ENCODE data around the gene HPN. TPM values are rescaled to one million over a fixed set of nuclear protein-coding genes. Genes with fewer than 3 reads are reported as not detected.
"Not testable (repeated sequence)": the region's sequence is repeated elsewhere in the genome, so short reads cannot be mapped to it uniquely, and the experiment has no call there.

Gene HPN
- total RNA-seq, 1 donor from 2014 or later = not detected

- no peak for DNase-seq (ENCODE audit: low read depth)
Observed at GRCh38 chr19:35042056-35042730, 672 bp downstream of the HPN start.

- DNase-seq (ENCODE audit: low read depth) = no peak
Observed at GRCh38 chr19:35042954-35043604, 1.6 kb downstream of the HPN start.

- DNase-seq (ENCODE audit: low read depth) = peak; percentile 47
Observed at GRCh38 chr19:35043906-35044305, 2.4 kb downstream of the HPN start.

DNA sequence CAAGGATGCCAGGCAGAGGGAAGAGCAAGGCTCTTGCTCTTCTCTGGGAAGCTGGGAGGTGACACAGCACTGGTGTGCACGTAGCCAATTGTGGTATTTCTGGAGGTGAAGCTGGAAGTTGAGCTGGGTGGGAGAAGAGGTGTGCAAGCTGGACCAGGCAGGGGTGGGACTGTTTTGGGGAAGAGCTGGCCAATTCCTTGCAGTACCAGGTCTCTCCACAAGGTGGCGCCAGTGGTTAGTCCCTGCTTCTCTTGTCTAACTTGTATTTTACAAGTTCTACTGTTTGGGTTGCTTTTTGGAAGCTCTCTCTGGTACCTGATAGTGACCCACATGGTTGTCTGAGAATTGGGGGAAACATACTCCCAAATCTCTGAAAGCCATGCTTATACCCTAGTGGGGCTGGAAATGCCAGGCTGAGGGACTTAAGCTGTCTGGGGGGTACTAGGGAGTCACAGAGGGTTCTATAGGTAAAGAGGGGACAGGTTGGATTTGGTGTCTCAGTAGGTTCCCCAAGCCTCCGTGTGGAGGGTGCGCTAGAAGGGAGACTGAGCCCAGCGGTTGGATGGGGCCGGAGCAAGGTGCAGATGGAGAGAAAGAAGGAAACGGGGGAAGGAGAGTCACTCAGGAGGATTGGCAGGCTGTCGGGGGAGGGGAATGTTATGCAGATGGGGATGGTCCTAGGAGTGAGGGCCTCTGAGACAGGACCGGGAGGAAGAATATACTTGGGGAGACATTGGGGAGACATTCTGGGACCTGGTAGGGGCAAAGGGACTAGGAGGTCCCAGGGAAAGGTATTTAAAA lies 3.0 kb downstream of the HPN start:
- DNase-seq (ENCODE audit: low read depth) = peak; percentile 65

DNA sequence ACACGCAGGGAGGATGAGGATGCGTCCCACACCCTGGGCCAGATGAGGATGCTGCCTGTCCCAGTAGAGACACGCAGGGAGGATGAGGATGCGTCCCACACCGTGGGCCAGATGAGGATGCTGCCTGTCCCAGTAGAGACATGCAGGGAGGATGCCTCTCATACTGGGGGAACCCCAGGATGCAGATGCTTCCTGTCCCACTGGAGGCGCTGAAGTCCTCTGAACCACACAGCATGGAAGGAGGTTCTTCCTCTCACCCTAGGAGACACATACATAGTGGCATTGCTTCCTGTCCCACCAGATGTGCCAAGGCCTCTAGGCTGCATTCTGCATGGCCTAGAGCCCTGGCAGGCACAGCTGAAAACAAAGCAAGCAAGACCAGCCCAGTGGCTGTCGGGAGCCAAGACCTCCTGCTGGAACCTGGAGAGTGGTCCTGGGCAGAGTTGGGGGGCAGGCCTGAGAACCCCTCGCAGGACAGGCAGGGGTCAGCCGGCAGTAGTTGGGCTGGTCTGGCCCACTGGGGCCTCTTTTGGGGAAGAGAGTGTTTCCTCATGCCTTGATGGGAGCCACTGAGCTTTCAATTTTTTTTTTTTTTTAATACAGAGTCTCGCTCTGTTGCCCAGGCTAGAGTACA lies 4.3 kb downstream of the HPN start:
- DNase-seq (ENCODE audit: low read depth) = peak; percentile 54

- DNase-seq (ENCODE audit: low read depth) = no peak
Observed at GRCh38 chr19:35046461-35046860, 4.9 kb downstream of the HPN start.

DNA sequence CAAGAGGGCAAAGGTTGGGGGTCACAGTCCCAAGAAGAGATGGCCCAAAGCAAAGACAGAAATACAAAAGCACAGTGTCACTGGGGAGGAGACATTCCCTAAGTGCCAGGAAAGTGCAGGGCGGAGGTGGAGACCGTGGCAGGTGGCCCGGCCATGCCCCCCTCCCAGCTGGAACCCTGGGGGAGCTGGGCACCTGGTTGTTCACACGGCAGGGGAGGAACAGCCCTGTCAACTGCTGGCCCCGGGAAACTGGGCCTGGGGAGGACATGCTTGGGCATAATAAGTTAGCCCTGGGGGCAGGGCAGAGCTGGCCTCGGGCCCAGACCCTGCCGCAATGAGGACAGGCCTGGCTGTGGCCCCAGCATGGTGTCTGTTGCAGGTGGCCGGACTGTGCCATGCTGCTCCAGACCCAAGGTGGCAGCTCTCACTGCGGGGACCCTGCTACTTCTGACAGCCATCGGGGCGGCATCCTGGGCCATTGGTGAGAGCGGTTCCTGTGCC lies 7.4 kb downstream of the HPN start:
- peak; percentile 36 for DNase-seq (ENCODE audit: low read depth)

DNA sequence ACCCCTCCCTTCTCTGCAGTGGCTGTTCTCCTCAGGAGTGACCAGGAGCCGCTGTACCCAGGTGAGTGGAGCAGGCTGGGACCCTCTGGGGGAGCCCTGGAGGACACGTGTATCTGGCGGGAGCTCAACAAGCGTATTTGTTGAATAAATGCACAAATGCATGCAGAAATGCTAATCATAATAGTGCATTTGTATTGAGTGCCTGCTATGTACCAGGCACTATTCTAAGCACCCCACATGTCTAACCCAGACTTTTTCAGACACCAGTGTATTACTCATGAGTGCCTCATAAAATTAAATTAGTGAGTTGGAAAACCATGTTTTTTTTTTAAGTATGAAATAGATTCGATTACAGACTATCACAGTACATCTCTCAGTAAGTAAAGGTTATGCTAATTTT lies 7.9 kb downstream of the HPN start:
- no peak for DNase-seq (ENCODE audit: low read depth)

DNA sequence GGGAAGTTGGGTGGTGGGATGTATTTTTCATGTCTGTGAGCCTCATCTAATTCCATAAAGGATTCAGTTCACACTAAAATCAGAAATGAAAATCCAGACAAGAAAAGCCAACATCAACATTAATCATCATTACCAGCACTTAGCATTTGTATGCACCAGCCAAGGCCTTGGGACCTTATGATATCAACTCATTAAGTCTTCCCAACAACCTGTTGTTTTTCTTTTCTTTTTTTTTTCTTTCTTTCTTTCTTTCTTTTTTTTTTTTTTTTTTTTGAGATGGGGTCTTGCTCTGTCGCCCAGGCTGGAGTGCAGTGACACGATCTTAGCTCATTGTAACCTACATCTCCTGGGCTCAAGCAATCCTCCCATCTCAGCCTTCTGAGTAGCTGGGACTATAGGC lies 9.1 kb downstream of the HPN start:
- DNase-seq (ENCODE audit: low read depth) = not testable (repeated sequence)

DNA sequence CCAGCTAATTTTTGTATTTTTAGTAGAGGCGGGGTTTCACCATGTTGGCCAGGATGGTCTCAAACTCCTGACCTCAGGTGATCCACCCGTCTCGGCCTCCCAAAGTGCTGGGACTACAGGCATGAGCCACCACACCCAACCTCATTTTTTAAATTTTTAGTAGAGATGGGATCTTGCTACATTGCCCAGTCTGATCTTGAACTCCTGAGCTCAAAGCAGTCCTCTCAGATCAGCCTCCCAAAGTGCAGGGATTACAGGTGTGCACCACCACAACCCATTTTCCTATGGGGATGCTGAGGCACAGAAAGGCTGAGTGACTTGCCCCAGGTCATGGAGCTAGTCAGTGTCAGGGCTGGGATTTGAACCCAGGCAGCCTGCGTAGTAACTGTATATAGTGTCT lies 9.7 kb downstream of the HPN start:
- not testable (repeated sequence) for DNase-seq (ENCODE audit: low read depth)

DNA sequence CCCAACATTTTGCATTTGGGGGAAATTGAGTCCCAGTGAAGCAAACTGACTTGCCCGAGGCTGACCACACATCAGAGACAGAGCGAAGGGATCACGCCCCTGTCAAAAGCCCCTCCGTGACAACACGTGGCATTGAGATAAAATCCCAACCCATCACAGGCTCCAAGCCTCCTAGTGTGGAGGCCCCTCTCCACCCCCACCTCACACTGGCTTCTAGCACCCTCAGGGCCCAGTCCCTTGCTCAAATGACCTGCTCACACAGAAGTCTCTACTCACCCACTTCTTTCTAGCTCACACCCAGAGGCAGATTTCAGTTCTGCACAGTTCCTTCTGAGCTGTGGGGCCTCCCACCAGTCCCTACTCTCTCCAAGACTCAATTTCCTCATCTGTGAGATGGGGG lies 10.3 kb downstream of the HPN start:
- DNase-seq (ENCODE audit: low read depth) = no peak

DNA sequence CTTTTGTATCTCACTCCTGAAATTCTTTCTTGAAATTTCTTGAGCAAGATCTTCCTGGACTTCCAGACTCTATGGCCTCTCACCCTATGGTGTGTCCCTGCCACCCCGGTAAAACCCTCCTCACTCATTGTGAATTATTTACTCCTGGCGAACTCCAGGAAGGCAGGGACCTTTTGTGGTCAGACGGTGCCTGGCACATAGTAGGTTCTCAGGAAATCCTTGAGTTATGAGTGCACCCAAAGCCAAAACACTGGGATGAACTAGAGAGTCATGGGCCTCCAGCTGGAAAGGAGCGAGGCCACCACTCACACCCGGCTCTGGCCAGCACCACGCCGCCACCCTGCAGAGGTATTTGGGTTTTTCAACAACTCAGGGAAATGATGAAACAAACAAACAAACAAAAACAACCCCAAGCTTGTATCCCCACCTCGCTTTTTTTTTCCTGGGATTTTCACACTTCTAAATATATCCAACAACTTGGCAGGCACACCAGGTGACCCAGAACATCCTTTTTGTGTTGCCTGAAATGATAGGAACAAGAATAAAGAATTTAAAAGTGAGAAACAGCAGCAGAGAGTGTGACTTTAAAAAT lies 11.2 kb downstream of the HPN start:
- DNase-seq (ENCODE audit: low read depth) = no peak

DNA sequence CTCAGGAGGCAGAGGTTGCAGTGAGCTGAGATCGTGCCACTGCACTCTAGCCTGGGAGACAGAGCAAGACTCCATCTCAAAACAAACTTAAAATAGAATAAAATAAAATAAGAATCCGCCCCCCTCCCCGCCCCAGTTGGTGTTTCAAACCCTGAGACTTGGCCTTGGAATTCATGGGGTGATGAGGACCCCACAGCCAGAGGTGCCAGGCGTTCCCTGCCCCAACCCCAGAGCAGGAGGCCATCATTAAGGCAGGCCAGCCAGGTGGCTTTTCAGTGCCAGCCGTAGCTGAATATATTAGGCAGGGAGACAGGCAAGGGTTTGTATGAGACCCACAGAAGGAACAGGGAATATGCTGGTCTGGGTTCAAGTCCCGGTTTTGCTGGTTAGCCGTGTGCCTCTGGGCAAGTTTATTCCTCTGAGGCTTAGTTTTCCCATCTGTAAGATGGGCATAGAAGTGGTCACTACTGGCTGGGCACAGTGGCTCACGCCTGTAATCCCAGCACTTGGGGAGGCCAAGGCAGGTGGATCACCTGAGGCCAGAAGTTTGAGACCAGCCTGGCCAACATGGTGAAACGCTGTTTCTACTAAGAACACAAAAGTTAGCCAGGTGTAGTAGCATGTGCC lies 12.3 kb downstream of the HPN start:
- no peak for DNase-seq (ENCODE audit: low read depth)

DNA sequence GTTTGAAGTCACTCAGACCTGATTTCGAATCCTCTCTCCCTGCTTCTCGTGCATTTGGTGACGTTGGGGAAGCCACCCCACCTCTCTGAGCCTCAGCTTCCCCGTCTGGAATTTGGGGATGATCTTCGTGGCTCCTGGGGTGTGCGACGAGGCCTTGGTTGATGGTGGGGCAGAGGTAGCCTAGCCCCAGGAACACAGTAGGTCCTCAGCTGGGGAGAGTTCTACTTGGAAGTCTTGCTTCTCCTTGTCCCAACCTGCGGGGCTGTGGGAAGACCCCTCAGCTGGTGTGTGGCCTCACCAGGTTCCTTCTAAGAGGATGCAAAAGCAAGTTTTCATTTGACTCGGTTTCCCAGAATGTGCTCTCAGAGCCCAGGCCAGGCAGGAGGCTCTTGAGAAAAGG lies 13.1 kb downstream of the HPN start:
- no peak for DNase-seq (ENCODE audit: low read depth)

- DNase-seq (ENCODE audit: low read depth) = no peak
Observed at GRCh38 chr19:35055715-35056179, 14.2 kb downstream of the HPN start.

GRCh38 chr19:35056513-35057063 lies 15.1 kb downstream of the HPN start:
- peak; percentile 35 for DNase-seq (ENCODE audit: low read depth)

- no peak for DNase-seq (ENCODE audit: low read depth)
Observed at GRCh38 chr19:35058370-35058769, 16.8 kb downstream of the HPN start.

DNA sequence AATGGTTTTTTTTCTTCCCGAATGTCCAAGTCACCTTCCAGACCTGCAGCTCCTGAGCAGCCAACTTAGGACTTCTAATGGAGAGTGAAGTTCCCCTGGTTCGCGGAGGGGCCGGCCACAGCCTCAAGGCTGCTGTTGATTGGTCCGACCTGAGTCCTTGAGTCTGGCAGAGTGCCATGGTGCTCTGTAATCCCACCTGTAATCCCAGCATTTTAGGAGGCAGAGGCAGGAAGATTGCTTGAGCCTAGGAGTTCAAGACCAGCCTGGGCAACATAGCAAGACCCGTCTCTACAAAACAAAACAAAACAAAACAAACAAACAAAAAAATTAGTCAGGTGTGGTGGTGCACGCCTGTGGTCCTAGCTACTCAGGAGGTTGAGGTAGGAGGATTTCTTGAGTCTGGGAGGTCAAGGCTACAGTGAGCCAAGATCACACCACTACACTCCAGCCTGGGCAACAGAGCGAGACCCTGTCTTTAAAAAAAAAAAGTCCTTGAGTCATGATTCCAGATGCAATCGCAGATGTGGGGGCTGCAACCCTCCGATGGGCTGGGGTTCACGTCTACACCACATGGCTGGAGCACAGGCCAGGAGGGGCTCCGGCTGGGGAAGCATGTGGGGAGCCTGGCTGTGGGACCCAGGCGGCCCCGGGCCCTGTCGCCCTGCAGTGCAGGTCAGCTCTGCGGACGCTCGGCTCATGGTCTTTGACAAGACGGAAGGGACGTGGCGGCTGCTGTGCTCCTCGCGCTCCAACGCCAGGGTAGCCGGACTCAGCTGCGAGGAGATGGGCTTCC lies 17.7 kb downstream of the HPN start:
- DNase-seq (ENCODE audit: low read depth) = no peak

DNA sequence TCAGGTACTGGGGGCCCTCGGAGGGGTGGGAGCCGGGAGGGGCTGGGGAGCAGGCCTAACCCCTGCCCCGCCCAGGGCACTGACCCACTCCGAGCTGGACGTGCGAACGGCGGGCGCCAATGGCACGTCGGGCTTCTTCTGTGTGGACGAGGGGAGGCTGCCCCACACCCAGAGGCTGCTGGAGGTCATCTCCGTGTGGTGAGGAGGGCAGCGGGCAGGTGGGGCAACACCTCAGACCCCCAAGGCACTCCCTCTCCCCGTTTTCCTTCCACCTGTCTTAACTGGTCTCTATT lies 18.2 kb downstream of the HPN start:
- DNase-seq (ENCODE audit: low read depth) = no peak

Data from myocyte (in vitro differentiated cells).